Neural progenitor cell (in vitro differentiated cells): Measurements from ENCODE around the gene C2orf72.

Experiments
- EZH2phosphoT487 ChIP-seq: fragments of 200-600 bp; sonication (generic); IDR thresholded peaks from 2 replicates; pipeline ENCODE4 v1.6.1; 2017; ENCODE audit warnings: antibody characterized with exemption
- TF ChIP-seq, protein P1 (sequence below): fragments of 200-600 bp; sonication (generic); IDR thresholded peaks from 2 replicates; pipeline ENCODE4 v1.5.1; 2017; ENCODE audit warnings: antibody characterized with exemption, mild to moderate bottlenecking

DNA sequence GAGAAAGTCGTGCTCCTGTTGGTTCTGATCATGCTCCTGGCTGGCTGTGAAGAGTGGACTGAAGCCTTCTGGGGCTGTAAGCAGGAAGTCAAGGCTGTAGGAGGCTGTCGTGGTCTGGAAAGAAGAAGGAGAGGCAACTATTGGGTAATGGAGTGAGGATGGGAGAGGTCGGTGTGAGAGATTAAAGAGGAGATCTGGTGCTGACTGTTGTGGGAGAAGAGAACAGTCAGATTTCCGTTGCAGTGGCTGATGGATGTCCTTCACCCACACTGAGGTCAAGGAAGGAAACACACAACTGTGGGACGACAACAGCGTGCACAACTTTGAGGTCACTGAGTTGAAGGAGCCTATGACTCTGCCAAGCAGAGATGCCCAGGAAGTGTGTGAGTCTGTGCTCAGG is 16.5 kb downstream of the C2orf72 start:
- TF ChIP-seq, protein P1, sequence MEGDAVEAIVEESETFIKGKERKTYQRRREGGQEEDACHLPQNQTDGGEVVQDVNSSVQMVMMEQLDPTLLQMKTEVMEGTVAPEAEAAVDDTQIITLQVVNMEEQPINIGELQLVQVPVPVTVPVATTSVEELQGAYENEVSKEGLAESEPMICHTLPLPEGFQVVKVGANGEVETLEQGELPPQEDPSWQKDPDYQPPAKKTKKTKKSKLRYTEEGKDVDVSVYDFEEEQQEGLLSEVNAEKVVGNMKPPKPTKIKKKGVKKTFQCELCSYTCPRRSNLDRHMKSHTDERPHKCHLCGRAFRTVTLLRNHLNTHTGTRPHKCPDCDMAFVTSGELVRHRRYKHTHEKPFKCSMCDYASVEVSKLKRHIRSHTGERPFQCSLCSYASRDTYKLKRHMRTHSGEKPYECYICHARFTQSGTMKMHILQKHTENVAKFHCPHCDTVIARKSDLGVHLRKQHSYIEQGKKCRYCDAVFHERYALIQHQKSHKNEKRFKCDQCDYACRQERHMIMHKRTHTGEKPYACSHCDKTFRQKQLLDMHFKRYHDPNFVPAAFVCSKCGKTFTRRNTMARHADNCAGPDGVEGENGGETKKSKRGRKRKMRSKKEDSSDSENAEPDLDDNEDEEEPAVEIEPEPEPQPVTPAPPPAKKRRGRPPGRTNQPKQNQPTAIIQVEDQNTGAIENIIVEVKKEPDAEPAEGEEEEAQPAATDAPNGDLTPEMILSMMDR = no peak
- TF ChIP-seq EZH2phosphoT487 = no peak
